DND-41 (cell line): ENCODE measurements around the gene ZNF823.

Source experiments
- EZH2 ChIP-seq: IDR thresholded peaks from 3 replicates; pipeline ENCODE4 v1.6.1; 2012; ENCODE audit warnings: borderline replicate concordance, low read depth, mild to moderate bottlenecking, moderate library complexity, low read length, inconsistent platforms; ENCODE audit not compliant: severe bottlenecking
- TF ChIP-seq, protein P1 (sequence below): IDR thresholded peaks from 2 replicates; pipeline ENCODE4 v1.5.1; 2012; ENCODE audit warnings: borderline replicate concordance, low read length, moderate library complexity, mild to moderate bottlenecking; ENCODE audit not compliant: poor library complexity, severe bottlenecking; ENCODE audit errors: extremely low read depth

DNA sequence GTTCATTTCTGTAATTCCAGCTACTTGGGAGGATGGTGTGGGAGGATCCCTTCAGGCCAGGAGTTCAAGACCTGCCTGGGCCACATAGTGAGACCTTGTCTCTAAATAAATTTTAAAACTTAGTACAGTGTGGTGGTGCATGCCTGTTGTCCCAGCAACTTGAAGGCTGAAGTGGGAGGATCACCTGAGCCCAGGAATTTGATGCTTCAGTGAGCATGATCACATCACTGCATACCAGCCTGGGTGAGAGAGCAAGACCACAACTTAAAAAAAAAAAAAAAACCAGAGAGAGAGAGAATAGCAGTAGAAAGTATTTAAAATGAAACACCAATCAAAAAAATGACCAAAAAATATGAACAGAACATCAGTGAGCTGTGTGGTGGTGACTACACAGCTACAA, 7.1 kb upstream of the ZNF823 start:
- TF ChIP-seq, protein P1, sequence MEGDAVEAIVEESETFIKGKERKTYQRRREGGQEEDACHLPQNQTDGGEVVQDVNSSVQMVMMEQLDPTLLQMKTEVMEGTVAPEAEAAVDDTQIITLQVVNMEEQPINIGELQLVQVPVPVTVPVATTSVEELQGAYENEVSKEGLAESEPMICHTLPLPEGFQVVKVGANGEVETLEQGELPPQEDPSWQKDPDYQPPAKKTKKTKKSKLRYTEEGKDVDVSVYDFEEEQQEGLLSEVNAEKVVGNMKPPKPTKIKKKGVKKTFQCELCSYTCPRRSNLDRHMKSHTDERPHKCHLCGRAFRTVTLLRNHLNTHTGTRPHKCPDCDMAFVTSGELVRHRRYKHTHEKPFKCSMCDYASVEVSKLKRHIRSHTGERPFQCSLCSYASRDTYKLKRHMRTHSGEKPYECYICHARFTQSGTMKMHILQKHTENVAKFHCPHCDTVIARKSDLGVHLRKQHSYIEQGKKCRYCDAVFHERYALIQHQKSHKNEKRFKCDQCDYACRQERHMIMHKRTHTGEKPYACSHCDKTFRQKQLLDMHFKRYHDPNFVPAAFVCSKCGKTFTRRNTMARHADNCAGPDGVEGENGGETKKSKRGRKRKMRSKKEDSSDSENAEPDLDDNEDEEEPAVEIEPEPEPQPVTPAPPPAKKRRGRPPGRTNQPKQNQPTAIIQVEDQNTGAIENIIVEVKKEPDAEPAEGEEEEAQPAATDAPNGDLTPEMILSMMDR: no peak
- TF ChIP-seq EZH2: no peak
